ENCODE data around the gene DCC. TPM values are rescaled to one million over a fixed set of nuclear protein-coding genes. Genes with fewer than 3 reads are reported as not detected.

Gene DCC
- total and polyA plus RNA-seq, 12 donors, result under 0.01 to 0.89 (median 0.09) TPM; not detected in 8

GRCh38 chr18:52700116-52700515 lies 360.1 kb downstream of the DCC start:
- Histone ChIP-seq H3K9me3 (peaks cover 0 to 5% (median 0%) of the 10 kb centered on the region in 11 donors), H3K4me1 (no peaks in the 10 kb centered on the region), H3K4me3 (no peak overlapping the region), H3K36me3 (no peaks in the 10 kb centered on the region), H3K27me3 (peaks cover 0 to 3% (median 0%) of the 10 kb centered on the region in 7 donors), H3K27ac (no peak overlapping the region)
- 84 to 89% methylated on average over 9 of the region's 9 CpGs for WGBS, 2 donors
- intact Hi-C loops (cut with DNase I), result no loop called here
- TF ChIP-seq CTCF (IDR thresholded peaks at IDR 0.05), result no peak
- ATAC-seq (no peak), DNase-seq (no peak)

GRCh38 chr18:52700816-52701215 lies 360.8 kb downstream of the DCC start:
- H3K4me1 ChIP-seq, result no peaks in the 10 kb centered on the region
- H3K27me3 ChIP-seq, result peaks cover 0 to under 1% (median 0%) of the 10 kb centered on the region in 7 donors
- no peaks in the 10 kb centered on the region for H3K36me3 ChIP-seq
- peaks cover 0 to 5% (median 0%) of the 10 kb centered on the region in 11 donors for H3K9me3 ChIP-seq
- ATAC-seq, result no peak
- no peak overlapping the region for H3K27ac ChIP-seq
- DNase-seq, result no peak
- intact Hi-C loops (cut with DNase I), result no loop called here
- 70 to 79% methylated on average over 2 of the region's 2 CpGs for WGBS, 2 donors
- no peak for TF ChIP-seq CTCF (IDR thresholded peaks at IDR 0.05)
- no peak overlapping the region for H3K4me3 ChIP-seq

- H3K4me3 ChIP-seq, result no peak overlapping the region
- DNase-seq (no peak), ATAC-seq (no peak)
- no peaks in the 10 kb centered on the region for H3K36me3 ChIP-seq
- WGBS, 2 donors, result 79 to 81% methylated on average over 5 of the region's 5 CpGs
- no peak for TF ChIP-seq CTCF (IDR thresholded peaks at IDR 0.05)
- H3K4me1 ChIP-seq, result no peaks in the 10 kb centered on the region
- peaks cover 0 to 5% (median 0%) of the 10 kb centered on the region in 11 donors for H3K9me3 ChIP-seq
- no peaks in the 10 kb centered on the region for H3K27me3 ChIP-seq
- intact Hi-C loops (cut with DNase I), result no loop called here
- no peak overlapping the region for H3K27ac ChIP-seq
Observed at GRCh38 chr18:52701219-52701935, 361.4 kb downstream of the DCC start.

GRCh38 chr18:52715421-52715820 lies 375.4 kb downstream of the DCC start:
- no peaks in the 10 kb centered on the region for H3K4me1 ChIP-seq
- no peak for TF ChIP-seq CTCF (IDR thresholded peaks at IDR 0.05)
- H3K4me3 ChIP-seq, result no peak overlapping the region
- 66 to 83% methylated on average over 4 of the region's 4 CpGs for WGBS, 2 donors
- no peaks in the 10 kb centered on the region for H3K9me3 ChIP-seq
- intact Hi-C loops (cut with DNase I), result no loop called here
- no peak overlapping the region for H3K27ac ChIP-seq
- H3K36me3 ChIP-seq, result no peaks in the 10 kb centered on the region
- no peak for ATAC-seq
- H3K27me3 ChIP-seq, result no peaks in the 10 kb centered on the region
- no peak for DNase-seq
